ENCODE results near the gene ZBTB34.

Gene ZBTB34

GRCh38 chr9:126934441-126934840 lies 74.0 kb downstream of the ZBTB34 start:
- ChIA-PET POLR2A (ENCODE audit: low non-redundant PET) (no interaction called here), CTCF (interaction anchor here (0.7 kb wide), 1 partner anchor 627 kb away, joined by 4 read pairs; no protein-coding TSS in a partner anchor)
- no peak for TF ChIP-seq CTCF (conservative IDR thresholded peaks at IDR 0.05; ENCODE audit: low read depth)
- no peak overlapping the region for H3K27ac ChIP-seq
- no peak for DNase-seq (ENCODE audit: low spot score)

All from RWPE1 (cell line).